WI38 (cell line): ENCODE results near the gene LTA4H.
"Not testable (repeated sequence)": the region's sequence is repeated elsewhere in the genome, so short reads cannot be mapped to it uniquely, and the experiment has no call there.

ENCODE experiments used
- H3K4me3 ChIP-seq: 2 replicates; pipeline ENCODE4 v1.5.1; 2011; ENCODE audit warnings: low read depth, mild to moderate bottlenecking, control low read depth, low read length
- TF ChIP-seq, protein P1 (sequence below): IDR thresholded peaks from 2 replicates; pipeline ENCODE4 v1.5.1; 2012; ENCODE audit warnings: low read depth, mild to moderate bottlenecking, control low read depth, low read length

Gene LTA4H

DNA sequence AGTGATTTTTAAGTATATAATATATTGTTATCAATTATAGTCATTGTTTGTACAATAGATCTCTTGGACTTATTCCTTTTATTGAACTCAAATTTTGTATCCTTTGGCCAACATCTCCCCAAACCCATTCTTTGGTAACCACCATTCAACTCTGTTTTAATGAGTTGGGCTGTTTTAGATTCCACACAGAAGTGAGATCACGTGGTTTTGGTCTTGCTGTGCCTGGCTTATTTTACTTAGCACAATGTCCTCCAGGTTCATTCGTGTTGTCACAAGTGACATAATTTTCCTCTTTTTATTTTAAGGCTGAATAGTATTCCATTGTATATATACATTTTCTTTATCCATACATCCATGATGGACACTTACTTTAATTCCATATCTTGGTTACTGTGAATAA, 40.2 kb upstream of the LTA4H start:
- TF ChIP-seq, protein P1, sequence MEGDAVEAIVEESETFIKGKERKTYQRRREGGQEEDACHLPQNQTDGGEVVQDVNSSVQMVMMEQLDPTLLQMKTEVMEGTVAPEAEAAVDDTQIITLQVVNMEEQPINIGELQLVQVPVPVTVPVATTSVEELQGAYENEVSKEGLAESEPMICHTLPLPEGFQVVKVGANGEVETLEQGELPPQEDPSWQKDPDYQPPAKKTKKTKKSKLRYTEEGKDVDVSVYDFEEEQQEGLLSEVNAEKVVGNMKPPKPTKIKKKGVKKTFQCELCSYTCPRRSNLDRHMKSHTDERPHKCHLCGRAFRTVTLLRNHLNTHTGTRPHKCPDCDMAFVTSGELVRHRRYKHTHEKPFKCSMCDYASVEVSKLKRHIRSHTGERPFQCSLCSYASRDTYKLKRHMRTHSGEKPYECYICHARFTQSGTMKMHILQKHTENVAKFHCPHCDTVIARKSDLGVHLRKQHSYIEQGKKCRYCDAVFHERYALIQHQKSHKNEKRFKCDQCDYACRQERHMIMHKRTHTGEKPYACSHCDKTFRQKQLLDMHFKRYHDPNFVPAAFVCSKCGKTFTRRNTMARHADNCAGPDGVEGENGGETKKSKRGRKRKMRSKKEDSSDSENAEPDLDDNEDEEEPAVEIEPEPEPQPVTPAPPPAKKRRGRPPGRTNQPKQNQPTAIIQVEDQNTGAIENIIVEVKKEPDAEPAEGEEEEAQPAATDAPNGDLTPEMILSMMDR: no peak
- no peak overlapping the region for H3K4me3 ChIP-seq

DNA sequence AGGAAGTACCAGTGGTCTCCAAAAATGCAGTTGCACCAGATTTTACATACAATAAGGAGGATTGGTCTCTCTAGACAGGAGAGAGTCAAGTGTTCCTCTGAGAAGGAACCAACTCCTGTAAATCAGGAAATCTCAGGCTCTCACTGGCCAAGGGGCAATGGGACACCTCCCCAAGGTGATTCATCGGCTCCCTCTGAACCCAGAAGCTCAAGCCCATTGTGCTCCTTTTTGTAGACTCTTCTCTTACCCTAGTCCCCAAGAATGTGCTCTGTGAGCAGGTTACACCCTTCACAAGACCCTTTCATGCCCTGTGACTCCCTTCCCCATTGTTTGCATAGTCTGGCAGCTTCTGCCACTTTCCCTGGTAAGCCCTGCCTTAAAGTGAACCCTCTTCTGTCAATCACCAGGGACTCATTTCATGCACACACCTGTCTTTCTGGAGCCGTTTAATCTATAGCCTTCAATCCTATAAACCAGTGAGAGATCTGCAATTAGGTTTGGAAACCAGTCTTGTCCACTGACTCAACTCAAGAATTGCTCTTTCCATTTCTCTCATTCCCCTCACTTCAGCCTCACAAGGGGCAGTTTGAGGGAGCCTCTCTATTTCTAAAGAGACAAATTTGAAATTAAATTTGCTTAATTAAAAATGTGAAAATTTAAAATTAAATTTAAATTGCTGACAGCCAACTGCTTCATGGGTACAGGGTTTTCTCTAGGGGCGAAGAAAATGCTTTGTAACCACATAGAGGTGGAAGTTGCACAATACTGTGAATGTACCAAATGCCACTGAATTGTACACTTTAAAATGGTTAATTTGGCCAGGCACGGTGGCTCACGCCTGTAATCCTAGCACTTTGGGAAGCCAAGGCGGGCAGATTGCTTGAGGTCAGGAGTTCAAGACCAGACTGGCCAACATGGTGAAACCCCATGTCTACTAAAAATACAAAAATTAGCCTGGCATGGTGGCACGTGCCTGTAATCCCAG, 38.3 kb upstream of the LTA4H start:
- no peak overlapping the region for H3K4me3 ChIP-seq

DNA sequence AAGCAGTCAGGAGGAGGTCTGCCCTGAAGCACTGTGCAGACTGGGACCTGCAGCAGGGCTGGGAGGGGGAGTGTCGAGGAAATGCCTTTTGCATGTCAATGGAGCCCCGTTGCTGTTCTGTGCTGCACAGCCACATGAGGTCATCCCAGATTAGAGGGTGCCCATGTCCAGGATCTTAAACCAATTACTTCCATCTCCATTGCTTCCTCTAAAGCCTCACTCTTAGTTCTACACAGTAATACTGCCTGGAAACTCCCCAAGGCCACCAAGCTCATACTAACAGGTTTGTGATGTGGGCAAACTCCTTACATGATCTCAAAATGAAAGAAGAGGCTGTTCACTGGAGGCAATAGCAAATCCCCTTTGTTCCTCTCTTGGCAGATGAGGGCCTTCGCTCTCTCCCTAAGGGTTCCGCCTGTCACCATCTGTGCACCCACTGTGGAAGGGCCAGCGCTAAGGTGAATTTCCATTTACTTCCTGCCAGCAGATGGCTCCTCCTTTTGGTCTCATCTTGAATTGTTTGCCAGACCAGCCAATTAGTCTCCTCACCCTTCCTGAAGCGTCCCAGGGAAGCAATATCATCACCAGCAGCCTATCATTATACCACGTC, 35.4 kb upstream of the LTA4H start:
- no peak overlapping the region for H3K4me3 ChIP-seq
- TF ChIP-seq, protein P1: no peak

More for the DNA sequence above, 38.3 kb upstream of the LTA4H start:
- TF ChIP-seq, protein P1: no peak

DNA sequence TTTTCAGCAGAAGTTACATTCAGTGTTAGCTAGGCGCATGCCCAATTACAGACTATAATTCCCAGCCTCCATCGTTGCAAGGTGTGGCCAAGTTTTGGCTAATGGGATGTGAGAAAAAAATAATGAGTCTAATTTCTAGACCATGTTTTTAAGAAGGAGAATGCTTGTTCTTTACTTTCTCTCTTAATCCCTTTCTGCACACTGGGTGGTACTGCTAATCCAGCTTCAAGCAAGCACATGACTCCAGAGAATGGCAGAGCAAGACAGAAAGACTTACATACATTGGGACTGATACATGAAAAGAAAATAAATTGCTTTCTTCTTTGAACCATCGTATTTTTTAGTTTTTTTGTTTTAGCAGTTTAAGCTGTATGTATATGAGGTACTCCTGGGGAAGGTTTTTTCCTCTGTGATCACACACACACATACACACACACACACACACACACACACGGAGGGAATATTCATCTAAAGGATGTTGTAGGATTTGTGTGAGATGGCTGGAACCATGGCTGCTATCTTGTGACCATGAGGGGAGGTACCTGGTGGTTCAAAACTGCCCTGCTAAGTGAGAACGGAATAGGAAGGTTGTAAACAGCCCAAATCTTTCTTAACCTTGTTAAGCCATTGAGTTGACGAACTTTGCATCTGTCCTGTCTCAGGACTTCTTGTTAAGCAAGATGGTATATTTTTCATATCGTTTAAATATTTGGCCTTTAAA, 34.3 kb upstream of the LTA4H start:
- TF ChIP-seq, protein P1: no peak
- no peak overlapping the region for H3K4me3 ChIP-seq

DNA sequence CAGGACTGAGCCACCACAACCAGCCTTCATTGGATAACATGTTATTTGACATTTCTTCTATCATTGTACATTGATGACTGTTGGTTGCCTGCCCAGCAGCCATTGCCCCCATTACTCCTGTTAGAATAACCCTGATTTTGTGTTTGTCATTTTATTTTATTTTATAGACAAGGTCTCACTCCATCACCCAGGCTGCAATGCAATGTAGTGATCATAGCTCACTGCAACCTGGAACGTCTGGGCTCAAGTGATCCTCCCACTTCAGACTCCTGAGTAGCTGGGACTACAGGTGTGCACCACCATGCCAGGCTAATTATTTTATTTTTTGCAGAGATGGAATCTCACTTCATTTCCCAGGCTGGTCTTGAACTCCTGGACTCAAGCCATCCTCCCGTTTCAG, 33.2 kb upstream of the LTA4H start:
- TF ChIP-seq, protein P1: no peak

DNA sequence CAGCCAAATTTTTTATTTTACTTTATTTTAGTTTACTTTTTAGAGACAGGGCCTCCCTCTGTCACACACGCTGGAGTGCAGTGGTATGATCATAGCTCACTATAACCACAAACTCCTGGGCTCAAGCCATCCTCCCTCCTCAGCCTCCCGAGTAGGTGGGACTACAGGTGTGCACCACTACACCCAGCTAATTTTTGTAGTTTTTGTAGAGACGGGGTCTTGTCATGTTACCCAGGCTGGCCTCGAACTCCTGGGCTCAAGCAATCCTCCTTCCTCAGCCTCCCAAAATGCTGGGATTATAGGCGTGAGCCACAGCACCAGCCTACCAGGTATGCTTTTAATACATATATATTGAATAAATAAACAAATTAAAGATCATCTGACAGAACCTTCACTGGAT, 32.7 kb upstream of the LTA4H start:
- TF ChIP-seq, protein P1: no peak
- no peak overlapping the region for H3K4me3 ChIP-seq

More for the DNA sequence above, 33.2 kb upstream of the LTA4H start:
- H3K4me3 ChIP-seq: no peak overlapping the region

DNA sequence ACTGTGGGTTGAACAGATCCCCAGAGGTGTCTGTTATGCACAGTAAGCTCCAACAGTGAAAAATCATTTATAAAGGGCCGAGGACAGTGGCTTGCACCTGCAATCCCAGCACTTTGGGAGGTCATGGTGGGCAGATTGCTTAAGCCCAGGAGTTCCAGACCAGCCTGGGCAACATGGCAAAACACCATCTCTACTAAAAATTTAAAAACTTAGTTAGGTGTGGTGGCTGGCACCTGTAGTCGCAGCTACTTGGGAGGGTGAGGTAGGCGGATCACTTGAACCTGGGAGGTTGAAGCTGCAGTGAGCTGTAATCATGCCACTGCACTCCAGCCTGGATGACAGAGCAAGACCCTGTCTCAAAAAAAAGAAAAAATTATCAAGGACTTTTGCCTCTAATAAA, 30.4 kb upstream of the LTA4H start:
- not testable (repeated sequence) for H3K4me3 ChIP-seq
